Limb (tissue), 2 donors: ENCODE measurements around the gene NUP160.
A peak's percentile ranks its signal among the peaks of the same experiment; 100 is the strongest.
"Not testable (repeated sequence)": the region's sequence is repeated elsewhere in the genome, so short reads cannot be mapped to it uniquely, and the experiment has no call there.

Experiments
- DNase-seq, 2 donors: peaks; one replicate each; pipeline ENCODE4 v3.0.0-alpha.2; 2016; ENCODE audit errors: extremely low spot score in 2 of 2

The NUP160 gene

DNA sequence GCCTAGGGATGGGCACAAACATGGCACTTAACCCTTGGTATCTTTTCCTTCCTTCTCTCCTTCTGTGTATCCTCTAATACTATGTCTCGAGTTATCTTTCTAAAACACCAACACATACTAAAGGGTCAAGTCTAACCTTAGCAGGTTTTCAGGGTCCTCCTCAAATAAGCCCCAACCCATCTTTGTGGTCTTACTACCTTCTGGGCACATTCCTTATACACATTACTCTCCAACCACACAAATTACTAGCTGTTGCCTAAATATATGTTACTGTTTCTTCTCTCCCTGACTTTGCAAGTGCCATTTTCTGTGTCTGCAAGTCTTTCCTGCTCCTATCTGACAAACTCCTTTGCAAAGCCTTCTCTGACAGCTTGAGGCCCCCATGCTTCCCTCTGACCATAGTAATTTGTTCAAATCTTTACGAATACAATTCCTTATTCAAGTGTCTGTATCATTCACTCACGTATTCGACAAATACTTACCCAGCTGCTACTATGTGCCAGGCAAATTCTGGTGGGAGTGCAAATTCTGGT lies 15.8 kb upstream of the NUP160 start:
- no peak for DNase-seq

- peak in 1 of 2 donors; percentile 72 for DNase-seq
These were observed 15.2 kb upstream of the NUP160 start for GRCh38 chr11:47863189-47863897.

DNA sequence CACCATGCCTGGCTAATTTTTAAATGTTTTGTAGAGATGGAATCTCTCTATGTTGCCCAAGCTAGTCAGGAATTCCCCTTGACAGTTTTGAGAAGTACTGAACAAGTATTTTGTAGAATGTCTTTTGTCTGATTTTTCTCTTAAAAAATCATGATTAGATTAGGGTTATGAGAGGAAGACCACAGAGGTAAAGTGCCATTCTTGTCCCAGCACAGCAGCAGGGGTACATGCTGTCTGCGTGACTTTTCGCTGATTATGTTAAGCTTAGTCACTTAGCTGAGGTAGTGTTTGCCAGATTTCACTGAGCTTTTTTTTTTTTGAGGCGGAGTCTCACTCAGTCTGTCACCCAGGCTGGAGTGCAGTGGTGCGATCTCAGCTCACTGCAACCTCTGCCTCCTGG lies 13.6 kb upstream of the NUP160 start:
- DNase-seq, result no peak

DNA sequence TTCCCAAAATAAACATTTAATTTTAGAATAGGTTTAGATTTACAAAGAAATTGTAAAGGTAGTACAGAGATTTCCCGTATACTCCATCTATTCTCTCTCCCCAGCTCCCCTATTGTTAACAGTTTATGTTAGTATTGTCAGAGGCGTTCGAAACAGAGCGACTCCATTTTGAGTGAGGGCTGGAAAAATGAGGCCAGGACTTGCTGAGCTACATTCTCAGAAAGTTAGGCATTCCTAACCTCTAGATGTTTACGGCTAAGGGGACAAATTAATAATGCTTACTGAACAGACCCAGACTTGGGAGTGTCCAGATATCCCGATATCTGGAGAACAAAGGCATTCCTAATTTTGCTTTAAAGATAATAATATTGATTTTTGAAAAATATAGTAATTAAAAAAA lies 12.4 kb upstream of the NUP160 start:
- DNase-seq, result no peak

DNA sequence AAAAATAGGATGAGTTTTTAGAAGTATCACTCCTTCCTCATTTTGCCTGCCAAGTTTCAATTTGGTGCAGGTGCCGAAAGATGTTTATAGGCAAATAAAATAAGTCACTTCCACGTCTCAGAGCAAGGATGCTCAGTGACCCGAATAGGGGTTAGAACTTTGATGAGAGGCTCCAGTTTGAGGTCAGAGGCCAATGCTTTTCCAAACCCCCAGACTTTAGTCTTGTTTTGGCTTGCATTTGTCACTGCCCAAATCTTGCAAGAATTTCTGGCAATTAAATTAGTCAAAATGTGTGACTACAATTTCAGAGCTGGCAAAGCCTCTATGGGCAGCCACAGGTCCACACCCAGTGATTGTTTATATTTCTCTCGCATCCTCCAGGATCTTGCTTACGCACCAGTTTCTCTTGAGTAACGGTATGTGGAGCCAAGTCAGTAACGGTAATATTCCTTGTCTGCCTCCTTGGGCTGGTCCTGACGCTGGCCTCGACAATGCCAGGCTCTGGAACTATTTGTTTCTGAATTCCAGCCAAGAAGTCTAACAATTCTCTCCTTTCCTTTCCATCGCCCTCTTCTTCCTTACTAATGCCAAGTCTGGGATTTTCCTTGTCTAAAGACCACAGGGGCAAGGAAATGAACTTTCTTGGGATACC lies 9.9 kb upstream of the NUP160 start:
- DNase-seq, result no peak

- DNase-seq, result no peak
These were observed 9.3 kb upstream of the NUP160 start for GRCh38 chr11:47857485-47857884.

GRCh38 chr11:47856186-47856585 lies 8.0 kb upstream of the NUP160 start:
- DNase-seq, result no peak

DNA sequence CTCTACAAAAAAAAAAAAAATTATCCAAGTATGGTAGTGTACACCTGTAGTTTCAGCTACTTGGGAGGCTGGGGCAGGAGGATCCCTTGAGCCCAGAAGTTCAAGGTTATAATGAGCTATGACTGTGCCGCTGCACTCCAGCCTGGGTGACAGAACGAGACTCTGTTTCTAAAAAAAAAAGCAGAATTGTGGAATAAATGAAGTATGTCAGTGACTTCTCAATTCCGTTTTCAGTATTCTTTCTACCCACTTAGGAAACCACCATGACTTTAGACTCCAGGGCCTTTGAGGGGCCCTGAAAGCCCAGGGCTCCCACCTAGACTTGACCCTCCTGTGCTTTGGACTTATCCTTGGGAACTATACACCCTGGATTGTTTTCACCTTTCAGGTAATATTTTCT lies 6.5 kb upstream of the NUP160 start:
- no peak for DNase-seq

DNA sequence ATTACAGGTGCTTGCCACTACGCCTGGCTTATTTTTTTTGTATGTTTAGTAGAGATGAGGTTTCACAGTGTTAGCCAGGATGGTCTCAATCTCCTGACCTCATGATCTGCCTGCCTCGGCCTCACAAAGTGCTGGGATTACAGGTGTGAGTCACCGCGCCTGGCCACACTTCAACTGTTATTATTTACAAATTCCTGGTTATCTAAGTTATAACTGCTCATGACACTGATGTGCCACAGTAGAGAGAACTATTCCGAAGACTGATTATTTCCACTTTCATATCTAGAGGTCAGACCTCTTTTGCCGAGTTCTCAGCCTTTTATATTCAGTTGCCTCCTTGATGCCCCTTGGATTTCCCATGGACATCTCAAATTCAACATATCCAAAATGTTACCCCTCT lies 3.9 kb upstream of the NUP160 start:
- DNase-seq, result no peak

GRCh38 chr11:47850337-47850736 lies 2.2 kb upstream of the NUP160 start:
- no peak for DNase-seq

DNA sequence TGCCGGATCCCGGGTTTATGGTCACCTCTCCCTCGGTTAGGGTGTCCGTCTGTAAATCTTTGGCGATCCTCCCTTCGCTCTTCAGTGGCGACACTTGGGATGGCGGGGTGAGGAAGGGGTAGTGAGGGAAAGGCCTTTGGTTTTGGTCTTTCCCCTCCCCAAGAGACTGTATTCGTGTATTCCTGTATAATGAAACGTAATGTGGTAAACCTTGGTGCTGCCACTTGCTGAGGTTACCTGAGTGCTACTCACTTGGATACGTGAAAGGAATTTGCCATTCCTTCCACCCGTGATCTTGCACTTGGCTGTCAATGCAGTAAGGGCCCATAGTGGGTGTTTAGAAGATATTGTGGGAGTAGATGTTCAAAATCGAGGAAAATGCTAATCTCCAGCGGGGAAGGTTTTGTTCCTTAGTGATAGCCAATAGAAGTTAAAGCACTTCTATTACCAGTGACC lies 578 bp upstream of the NUP160 start:
- no peak for DNase-seq

- no peak for DNase-seq
These were observed 636 bp downstream of the NUP160 start for GRCh38 chr11:47847537-47847891.

DNA sequence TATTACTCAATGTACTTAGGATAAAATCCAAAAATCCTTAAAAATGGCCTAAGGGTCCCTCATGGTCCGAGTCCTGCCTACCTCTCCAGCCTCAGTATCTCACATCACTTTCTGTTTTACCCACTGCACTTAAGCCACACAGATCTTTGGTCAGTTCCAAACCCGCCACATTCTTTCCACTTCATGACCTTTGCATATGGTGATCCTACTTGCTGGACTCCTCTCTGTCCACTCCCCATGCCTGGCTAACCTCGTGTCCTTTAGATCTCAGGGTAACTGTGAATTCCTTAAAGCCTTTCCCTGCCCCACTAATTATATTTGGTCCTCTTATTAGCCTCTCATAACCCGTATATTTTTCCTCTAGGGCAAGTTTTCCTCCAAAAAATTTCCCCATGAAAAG lies 1.2 kb downstream of the NUP160 start:
- DNase-seq, result no peak

DNA sequence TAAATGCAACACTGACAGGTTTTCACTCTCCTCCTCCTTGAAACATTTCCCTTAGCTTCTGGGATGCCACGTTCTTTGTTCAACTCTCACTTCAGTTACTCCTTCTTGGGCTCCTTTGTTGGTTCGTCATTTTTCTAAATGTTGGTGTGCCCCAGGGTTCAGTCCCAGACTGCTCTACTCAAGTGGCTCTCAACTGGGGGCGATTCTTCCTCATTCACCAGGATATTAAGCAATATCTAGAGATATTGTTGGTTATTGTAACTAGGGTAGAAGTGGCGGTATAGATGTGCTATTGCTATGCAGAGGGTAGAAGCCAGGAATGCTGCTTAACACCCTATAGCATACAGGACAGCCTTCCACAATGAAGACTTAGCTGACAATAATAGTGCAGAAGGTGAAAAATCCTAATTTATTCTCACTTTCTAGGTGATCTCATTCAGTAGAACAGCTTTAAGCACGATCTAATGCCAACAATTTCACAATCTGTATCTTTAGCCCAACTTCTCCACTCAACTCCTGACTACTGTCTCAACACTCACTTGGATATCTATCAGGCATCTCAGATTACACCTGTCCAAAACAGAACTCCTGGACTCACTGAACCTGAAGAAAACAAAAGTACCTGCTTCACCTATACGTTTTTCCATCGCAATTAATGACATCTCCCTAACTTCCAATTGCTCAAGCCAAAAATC lies 4.6 kb downstream of the NUP160 start:
- no peak for DNase-seq

- no peak for DNase-seq
These were observed 5.4 kb downstream of the NUP160 start for GRCh38 chr11:47842749-47843148.

DNA sequence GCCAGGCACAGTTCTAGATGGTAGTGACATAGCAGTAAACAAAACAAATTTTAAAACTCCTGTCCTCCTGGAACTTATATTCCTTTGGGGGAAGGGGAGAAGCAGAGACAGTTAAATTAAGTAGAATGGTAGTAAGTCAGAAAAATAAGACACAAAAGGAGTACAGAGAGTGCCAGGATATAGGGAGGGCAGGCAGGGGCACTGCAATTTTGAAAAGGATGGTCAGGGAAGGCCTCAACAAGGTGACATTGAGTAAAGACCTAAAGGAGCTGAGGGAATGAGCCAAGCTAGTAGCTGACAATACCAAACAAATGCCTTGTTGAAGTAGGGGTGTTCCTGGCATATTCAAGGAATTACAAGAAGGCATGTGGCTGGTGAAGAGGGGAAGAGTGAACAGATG lies 10.2 kb downstream of the NUP160 start:
- no peak for DNase-seq

DNA sequence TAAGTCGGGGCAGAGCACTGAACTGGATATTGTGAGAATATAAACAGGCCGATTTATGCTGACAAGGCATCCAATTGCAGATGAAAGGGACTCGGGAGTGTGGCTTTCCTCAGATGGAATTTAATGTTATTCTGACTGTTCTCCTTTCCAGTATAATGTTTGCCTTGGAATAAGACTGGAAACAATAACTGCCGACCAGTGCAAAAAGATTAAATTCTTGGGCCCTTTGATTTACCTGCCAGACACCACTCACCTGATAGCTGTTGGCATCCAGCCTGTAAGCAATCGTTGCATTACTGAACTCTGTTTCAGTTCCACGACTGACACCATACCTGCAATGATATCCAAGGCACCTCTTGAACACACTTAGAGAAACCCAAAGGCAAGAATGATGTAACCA lies 10.9 kb downstream of the NUP160 start:
- DNase-seq, result no peak

DNA sequence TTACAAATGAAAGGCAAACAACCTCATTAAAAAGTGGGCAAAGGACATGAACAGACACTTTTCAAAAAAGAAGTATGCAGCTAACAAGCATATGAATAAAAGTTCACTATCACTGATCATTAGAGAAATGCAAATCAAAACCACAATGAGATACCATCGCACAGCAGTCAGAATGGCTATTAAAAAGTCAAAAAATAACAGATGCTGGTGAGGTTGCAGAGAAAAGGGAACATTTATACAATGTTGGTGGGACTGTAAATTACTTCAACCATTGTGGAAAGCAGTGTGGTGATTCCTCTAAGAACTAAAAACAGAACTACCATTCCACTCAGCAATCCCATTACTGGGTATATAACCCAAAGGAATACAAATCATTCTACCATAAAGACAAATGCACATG lies 18.1 kb downstream of the NUP160 start:
- DNase-seq, result not testable (repeated sequence)

DNA sequence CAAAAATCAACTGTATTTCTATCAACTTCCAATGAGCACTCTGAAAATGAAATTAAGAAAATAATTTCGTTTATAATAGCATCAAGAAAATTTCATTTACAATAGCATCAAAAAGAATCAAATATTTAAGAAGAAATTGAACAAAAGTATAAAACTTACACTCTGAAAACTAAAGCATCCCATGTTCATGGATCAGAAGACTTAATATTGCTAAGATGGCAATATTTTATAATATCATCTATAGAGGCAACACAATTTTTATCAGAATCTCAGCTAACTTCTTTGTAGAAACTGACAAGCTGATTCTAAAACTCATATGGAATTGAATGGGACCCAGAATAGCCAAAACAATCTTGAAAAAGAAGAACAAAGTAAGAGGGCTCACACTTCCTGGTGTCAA lies 19.9 kb downstream of the NUP160 start:
- no peak for DNase-seq

- DNase-seq, result not testable (repeated sequence)
These were observed 25.5 kb downstream of the NUP160 start for GRCh38 chr11:47822664-47823063.

GRCh38 chr11:47819743-47820142 lies 28.4 kb downstream of the NUP160 start:
- no peak for DNase-seq

DNA sequence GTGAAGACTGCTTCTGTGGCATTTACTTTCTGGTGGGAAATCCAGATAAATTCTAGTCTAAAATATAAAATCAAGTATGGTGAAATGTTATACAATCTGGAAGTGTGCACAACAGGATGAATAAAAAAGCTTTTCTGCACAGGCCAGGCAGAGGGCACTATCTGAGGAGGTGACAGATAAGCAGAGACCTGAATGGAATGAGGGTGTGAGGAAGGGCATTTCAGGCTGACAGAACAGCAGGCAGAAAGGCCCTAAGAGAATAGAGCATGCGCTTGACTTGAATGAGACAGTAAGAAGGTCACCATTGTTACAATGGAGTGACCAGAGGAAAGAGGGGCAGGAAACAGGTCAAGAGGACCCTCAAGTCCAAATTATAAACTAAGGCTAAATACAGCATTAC lies 47.4 kb downstream of the NUP160 start:
- DNase-seq, result no peak

- DNase-seq, result no peak
These were observed 50.5 kb downstream of the NUP160 start for GRCh38 chr11:47797633-47798032.
